HG03175 (cell line): ENCODE measurements around the gene TMEM53.
"Not testable (repeated sequence)": the region's sequence is repeated elsewhere in the genome, so short reads cannot be mapped to it uniquely, and the experiment has no call there.

ENCODE experiments used
- ATAC-seq: cut with Tn5 transposase; IDR thresholded peaks from one replicate; pipeline ENCODE4 v1.9.1; 2021; ENCODE audit warnings: mild to moderate bottlenecking, moderate library complexity; ENCODE audit not compliant: unreplicated experiment

The TMEM53 gene

GRCh38 chr1:44699375-44699774 is 25.1 kb upstream of the TMEM53 start:
- ATAC-seq: not testable (repeated sequence)

- ATAC-seq: no peak
Measured at GRCh38 chr1:44698138-44698537, 23.9 kb upstream of the TMEM53 start.

DNA sequence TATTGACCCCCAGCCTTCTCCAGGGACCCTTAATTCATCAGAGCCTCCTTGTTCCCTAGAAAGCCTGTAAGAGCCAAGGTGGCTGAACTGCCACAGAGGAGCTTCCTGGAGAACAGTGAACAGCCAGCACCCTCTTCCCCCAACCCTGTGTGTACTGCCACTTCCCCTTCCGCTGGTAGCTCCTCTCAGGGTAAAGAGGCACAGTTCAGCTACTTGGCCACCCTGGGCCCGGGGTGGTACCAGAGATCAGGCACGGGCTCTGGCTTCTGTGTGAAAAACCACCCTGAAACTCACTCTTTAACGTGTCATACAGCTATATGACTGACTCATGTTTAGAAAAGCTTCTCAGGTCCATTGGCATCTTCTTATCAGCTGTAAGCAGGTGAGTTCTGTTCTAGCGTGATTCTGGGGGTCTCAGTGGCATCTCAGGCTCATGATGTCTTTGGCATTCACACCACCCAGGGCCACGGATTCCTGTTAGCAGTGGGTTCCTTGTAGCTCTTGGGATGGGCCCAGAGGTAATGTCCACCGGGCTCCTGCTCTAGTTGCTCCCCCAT is 22.6 kb upstream of the TMEM53 start:
- no peak for ATAC-seq

- no peak for ATAC-seq
Measured at GRCh38 chr1:44696101-44696500, 21.8 kb upstream of the TMEM53 start.

DNA sequence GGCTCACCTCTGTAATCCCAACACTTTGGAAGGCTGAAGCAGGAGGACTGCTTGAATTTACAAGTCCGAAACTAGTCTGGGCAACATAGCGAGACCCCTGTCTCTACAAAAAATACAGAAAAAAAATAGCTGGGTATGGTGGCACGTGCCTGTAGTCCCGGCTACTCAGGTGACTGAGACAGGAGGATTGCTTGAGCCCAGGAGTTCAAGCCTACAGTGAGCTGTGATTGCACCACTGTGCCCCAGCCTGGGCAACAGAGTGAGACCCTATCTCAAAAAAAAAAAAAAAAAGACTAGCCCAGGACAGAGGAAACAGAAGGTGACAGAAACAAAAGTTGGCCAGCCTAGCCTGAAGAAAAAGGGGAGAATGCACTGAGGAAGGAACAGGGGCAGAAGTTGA is 21.4 kb upstream of the TMEM53 start:
- ATAC-seq: no peak

DNA sequence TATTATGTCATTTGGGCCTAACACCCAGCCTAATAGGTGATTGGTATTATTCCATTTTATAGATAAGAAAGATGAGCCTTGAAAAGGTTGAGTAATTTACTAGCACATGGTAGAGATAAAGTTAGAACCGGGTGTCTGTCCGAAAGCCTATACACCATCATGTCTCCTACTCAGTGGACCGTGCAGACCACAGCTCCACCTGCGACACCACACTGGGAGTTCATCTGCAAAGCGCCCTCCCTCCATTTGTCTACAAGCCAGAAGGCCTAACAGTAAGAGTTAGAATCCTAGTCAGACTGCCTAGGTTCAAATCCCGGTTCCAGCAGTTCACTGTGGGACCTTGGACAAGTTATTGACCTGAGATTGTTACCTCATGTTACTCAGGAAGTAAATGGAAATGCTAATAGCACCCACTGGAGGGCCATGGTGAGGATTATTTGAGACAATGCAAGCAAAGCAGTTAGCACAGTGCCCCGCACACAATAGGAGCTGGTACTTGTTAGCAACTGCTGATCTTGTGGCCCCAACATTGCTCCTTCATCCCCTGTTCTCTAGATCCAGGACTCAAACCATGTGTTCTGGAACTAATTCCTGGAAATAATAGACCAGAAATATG is 20.7 kb upstream of the TMEM53 start:
- ATAC-seq: peak; percentile 68

DNA sequence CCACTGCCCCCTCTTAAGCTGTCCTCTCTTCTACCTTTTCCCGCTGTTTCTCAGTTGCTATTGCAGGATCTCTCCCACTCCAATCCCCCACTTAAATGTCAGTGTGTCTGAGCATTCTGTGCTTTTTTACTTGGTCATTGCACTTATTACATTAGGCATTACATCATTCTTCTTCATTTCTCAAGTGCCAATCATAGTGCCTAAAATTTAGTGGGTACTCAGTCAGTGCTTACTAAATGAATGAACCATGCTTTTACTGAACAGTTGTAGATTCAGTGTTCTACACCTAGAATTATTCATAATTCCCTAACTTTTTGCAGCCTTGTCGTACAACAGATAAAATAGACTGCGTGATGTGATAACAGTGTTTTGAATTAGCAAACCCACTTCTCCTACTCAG is 19.6 kb upstream of the TMEM53 start:
- ATAC-seq: no peak

DNA sequence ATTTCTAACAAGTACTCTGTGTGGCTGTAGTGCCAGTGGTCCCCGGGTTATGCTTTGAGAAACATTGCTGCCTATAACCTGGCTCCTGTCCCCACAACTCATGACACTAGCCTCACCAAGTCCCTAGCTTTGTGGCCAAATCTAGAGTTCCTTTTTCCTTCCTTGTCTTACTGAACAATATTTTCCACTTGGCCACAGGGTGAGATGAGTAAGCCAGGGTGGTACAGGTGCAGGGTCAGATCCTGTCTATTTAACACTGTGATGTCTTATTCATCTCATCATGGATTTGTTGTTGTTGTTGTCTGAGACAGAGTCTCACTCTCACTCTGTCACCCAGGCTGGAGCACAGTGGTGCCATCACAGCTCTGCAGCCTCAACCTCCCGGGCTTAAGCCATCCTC is 18.9 kb upstream of the TMEM53 start:
- no peak for ATAC-seq

GRCh38 chr1:44689447-44689765 is 15.1 kb upstream of the TMEM53 start:
- no peak for ATAC-seq

- no peak for ATAC-seq
Measured at GRCh38 chr1:44688760-44689446, 14.6 kb upstream of the TMEM53 start.

- ATAC-seq: no peak
Measured at GRCh38 chr1:44685881-44686280, 11.6 kb upstream of the TMEM53 start.

DNA sequence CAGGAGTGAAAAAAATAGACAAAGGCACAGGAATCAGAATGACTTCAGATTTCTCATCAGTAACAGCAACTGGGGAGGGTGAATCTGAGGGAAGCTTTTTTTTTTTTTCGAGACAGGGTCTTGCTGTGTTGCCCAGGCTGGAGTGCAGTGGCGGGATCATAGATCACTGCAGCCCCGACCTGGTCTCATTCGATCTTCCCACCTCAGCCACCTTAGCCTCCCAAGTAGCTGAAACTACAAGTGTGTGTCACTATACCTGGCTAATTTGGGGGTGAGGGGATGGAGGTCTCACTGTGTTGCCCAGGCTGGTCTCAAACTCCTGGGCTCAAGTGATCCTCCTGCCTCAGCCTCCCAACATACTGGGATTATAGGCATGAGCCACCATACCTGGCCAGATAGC is 10.9 kb upstream of the TMEM53 start:
- ATAC-seq: no peak

DNA sequence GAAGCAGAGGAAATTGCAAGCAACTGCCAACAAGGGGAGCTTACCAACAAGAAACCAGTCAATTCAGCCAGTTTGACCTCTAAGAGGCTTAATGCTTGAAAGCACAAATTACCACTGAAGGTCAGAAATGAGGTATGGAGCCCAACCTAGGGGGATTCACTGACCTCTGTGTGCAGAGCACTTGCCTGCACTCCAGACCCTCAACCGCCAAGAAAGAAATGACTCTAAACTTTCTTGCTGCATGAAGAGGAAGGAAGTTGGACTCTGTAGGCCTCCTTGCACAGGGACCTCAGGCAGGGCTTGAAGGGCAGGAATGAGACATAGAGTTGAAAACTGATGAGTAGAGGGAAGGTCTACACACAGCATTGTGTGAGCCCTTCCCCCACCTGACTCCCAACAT is 10.2 kb upstream of the TMEM53 start:
- peak; percentile 74 for ATAC-seq

- no peak for ATAC-seq
Measured at GRCh38 chr1:44682883-44683265, 8.6 kb upstream of the TMEM53 start.

DNA sequence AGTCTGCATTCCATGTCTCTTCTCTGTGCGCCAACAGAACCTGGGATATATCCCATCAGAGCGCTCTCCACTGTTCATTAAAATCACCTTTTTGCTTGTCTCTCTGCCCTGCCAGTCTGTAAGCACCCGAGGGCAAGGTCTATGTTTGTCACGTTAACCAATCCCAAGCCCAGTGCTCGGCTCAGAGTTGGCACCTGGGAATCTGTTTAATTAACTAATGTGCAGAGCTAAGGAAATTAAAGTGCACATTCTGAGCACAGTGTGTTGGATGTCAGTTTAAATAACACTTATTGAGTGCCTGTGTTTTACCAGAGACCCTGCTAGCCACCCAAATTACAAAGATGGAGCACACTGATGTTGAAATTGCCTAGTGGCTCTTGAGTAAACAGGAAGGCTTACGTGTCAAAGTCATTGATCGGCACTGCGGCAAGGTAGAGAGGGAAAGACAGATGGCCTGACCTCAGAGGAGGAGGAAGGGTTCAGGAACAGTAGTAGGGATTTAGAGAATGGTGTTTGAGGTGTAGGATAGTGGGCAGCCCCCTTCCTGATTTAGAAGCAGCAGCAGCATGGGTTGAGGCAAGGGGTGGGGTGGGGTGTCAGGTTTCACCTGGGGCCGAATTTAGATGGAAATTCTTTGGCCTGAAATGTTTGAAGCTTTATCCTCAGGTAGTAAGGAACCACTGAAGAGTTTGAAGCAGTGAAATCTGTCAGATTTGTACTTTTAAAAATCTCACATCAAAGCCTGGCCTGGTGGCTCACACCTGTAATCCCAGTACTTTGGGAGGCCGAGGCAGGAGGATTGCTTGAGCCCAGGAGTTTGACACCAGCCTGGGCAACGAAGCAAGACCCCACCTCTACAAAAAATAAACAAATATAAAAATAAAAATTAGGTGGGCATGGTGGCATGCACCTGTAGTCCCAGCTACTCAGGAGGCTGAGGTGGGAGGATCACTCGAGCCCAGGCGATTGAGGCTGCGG is 7.9 kb upstream of the TMEM53 start:
- no peak for ATAC-seq

DNA sequence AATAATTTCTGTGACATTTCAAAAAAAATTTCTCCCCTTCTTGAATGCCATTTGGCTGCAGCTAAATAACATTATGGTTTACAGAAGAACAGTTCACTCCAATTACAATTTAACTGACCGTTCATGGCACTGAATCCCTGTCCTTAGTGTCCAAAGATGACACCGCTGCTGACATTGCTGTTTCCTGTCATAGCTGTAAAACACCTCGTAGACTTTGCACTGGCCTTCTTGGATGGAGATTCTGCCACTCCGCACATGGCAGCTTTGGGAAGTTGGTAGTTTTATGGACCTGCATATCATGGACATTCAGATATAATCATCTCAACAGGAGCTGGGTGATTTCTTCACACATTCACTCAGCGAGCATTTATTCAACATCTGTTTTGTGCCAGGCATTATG is 5.2 kb upstream of the TMEM53 start:
- ATAC-seq: no peak

- ATAC-seq: no peak
Measured at GRCh38 chr1:44678626-44679025, 4.3 kb upstream of the TMEM53 start.

DNA sequence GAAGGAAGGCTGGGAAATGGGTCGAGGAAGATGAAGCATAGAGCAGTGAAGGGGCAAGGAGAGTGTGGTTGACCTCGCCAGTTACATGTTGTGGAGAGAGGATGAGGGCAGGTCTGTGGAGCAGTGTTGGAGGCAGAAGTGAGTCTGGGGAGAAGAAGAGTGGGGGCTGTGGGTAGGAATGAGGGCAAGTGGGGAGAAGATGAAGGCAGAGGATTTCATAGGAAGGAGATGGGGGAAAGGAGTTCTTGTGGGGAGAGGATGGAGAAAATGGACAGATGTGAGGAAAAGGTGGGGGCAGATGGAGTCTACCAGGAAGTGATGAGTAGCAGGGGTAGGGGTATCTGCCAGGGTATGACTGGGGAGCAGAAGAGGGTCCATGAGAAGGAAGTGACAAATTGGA is 3.8 kb upstream of the TMEM53 start:
- ATAC-seq: no peak

DNA sequence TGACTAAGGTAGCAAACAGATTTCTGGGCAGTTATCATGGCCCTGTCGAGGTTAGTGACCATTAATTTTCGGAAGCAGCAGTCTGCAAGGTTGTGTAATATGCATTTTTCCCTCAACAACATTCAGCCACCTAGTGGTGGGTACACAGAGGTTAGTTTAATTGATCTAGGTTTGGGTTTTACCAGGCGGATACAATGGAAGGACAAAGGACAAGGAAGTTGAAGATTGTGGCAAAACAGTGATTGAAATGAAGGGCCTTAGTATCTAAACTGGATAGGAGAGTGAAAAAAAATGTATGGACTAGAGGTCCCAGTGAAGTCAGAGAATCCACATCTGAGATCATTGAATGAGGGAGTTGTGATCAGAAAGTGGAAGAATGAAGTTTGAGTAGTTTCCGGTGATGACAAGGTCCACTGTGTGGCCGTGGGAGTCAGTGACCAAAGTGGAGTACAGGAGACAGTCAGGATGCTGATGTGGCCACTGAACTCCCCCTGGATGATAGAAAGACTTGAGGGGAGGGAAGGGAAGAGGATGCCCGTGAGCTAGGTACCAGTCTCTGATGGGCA is 3.0 kb upstream of the TMEM53 start:
- no peak for ATAC-seq

- ATAC-seq: no peak
Measured at GRCh38 chr1:44676484-44677200, 2.4 kb upstream of the TMEM53 start.

GRCh38 chr1:44675186-44675585 is 905 bp upstream of the TMEM53 start:
- ATAC-seq: no peak
